Activated naive CD4-positive, alpha-beta T cell treated with anti-CD3 and anti-CD28 coated beads, Interleukin-2, amount 10 ng/mL, durations not matched to agents 7 days and 5 days (primary cell): ENCODE measurements around the gene CDC42SE1.

Experiments used
- CTCF ChIA-PET: fragments of 350-600 bp; sonication (Branson Sonifier 250); formaldehyde crosslinking; loops from one replicate; lab custom pipeline; 2021; ENCODE audit warnings: antibody characterized with exemption; lab: Charles Lee
- DNase-seq: peaks from one replicate; pipeline ENCODE4 v3.0.0-alpha.2; 2020
- H3K27ac Mint-ChIP-seq: one replicate; pipeline ENCODE4 v1.8.0; 2021; ENCODE audit warnings: mild to moderate bottlenecking, moderate library complexity, mixed read lengths
- H3K27me3 Mint-ChIP-seq: one replicate; pipeline ENCODE4 v1.8.0; 2021; ENCODE audit warnings: mild to moderate bottlenecking, mixed read lengths
- H3K36me3 Mint-ChIP-seq: one replicate; pipeline ENCODE4 v1.8.0; 2021; ENCODE audit warnings: mixed read lengths
- H3K4me1 Mint-ChIP-seq: one replicate; pipeline ENCODE4 v1.8.0; 2021; ENCODE audit warnings: mixed read lengths
- H3K4me3 Mint-ChIP-seq: one replicate; pipeline ENCODE4 v1.8.0; 2021; ENCODE audit warnings: mild to moderate bottlenecking, moderate library complexity, mixed read lengths
- H3K9me3 Mint-ChIP-seq: one replicate; pipeline ENCODE4 v1.8.0; 2021; ENCODE audit warnings: mixed read lengths

Gene CDC42SE1

GRCh38 chr1:151047925-151048644 lies 11.3 kb downstream of the CDC42SE1 start:
- H3K27ac Mint-ChIP-seq: peak overlapping the region; percentile 76
- H3K4me3 Mint-ChIP-seq: peak overlapping the region; percentile 77
- CTCF ChIA-PET: interaction anchor here (0.6 to 4.6 kb wide), 13 partner anchors 9 to 293 kb away, joined by 3 to 22 read pairs (median 3); partner anchors contain the start of genes CDC42SE1, MINDY1, MLLT11 and SETDB1
- no peaks in the 10 kb centered on the region for H3K27me3 Mint-ChIP-seq
- H3K9me3 Mint-ChIP-seq: no peaks in the 10 kb centered on the region
- peaks cover 25% of the 10 kb centered on the region for H3K36me3 Mint-ChIP-seq
- peak; percentile 75 for DNase-seq
- H3K4me1 Mint-ChIP-seq: peaks cover 73% of the 10 kb centered on the region

GRCh38 chr1:151047591-151047924 lies 11.9 kb downstream of the CDC42SE1 start, which contains the start of gene C1orf56:
Gene C1orf56 (plus strand): TSS chr1:151047751. CDS start chr1:151047848, 97 bp downstream.
- Mint-ChIP-seq H3K36me3 (peaks cover 20% of the 10 kb centered on the region), H3K27ac (peak within 1 kb of the TSS; percentile 76), H3K9me3 (no peaks in the 10 kb centered on the region), H3K4me1 (peaks cover 73% of the 10 kb centered on the region), H3K4me3 (peak within 1 kb of the TSS; percentile 77), H3K27me3 (no peaks in the 10 kb centered on the region)
- peak; percentile 72 for DNase-seq
- CTCF ChIA-PET: interaction anchor here (0.9 to 4.6 kb wide), 10 partner anchors 10 to 109 kb away, joined by 3 to 22 read pairs (median 4); partner anchors contain the start of genes CDC42SE1, MINDY1, MLLT11 and TNFAIP8L2

GRCh38 chr1:151043163-151043562 lies 16.3 kb downstream of the CDC42SE1 start:
- CTCF ChIA-PET: interaction anchor here (1.0 to 1.4 kb wide), 4 partner anchors 17 to 29 kb away, joined by 3 to 4 read pairs (median 3); partner anchors contain the start of gene GABPB2
- peak; percentile 27 for DNase-seq
- H3K36me3 Mint-ChIP-seq: peaks cover 3% of the 10 kb centered on the region
- H3K9me3 Mint-ChIP-seq: no peaks in the 10 kb centered on the region
- no peak overlapping the region for H3K4me3 Mint-ChIP-seq
- peaks cover 34% of the 10 kb centered on the region for H3K4me1 Mint-ChIP-seq
- H3K27me3 Mint-ChIP-seq: no peaks in the 10 kb centered on the region
- no peak overlapping the region for H3K27ac Mint-ChIP-seq

- Mint-ChIP-seq H3K36me3 (peaks cover 12% of the 10 kb centered on the region), H3K4me1 (peaks cover 18% of the 10 kb centered on the region), H3K4me3 (no peak overlapping the region), H3K27me3 (no peaks in the 10 kb centered on the region), H3K9me3 (no peaks in the 10 kb centered on the region), H3K27ac (no peak overlapping the region)
- no peak for DNase-seq
- CTCF ChIA-PET: interaction anchor here (1.2 kb wide), 1 partner anchor 9 kb away, joined by 4 read pairs; no protein-coding TSS in a partner anchor
These were observed 19.9 kb downstream of the CDC42SE1 start for GRCh38 chr1:151039521-151039920.

GRCh38 chr1:151037032-151037431 lies 22.4 kb downstream of the CDC42SE1 start:
- Mint-ChIP-seq H3K27ac (no peak overlapping the region), H3K4me3 (no peak overlapping the region), H3K9me3 (no peaks in the 10 kb centered on the region), H3K27me3 (no peaks in the 10 kb centered on the region), H3K36me3 (peaks cover 23% of the 10 kb centered on the region), H3K4me1 (peaks cover 5% of the 10 kb centered on the region)
- DNase-seq: no peak
- CTCF ChIA-PET: interaction anchor here (3.3 kb wide), 1 partner anchor 12 kb away, joined by 16 read pairs; no protein-coding TSS in a partner anchor

GRCh38 chr1:151036356-151036755 lies 23.1 kb downstream of the CDC42SE1 start, which contains the start of gene BNIPL:
Gene BNIPL (plus strand): TSS chr1:151036586. CDS start chr1:151036726, 140 bp downstream.
- H3K4me1 Mint-ChIP-seq: peaks cover 5% of the 10 kb centered on the region
- H3K36me3 Mint-ChIP-seq: peaks cover 25% of the 10 kb centered on the region
- CTCF ChIA-PET: interaction anchor here (3.3 kb wide), 1 partner anchor 11 kb away, joined by 16 read pairs; no protein-coding TSS in a partner anchor
- no peak within 1 kb of the TSS for H3K4me3 Mint-ChIP-seq
- H3K27me3 Mint-ChIP-seq: no peaks in the 10 kb centered on the region
- H3K9me3 Mint-ChIP-seq: no peaks in the 10 kb centered on the region
- DNase-seq: no peak
- H3K27ac Mint-ChIP-seq: no peak within 1 kb of the TSS

- H3K27me3 Mint-ChIP-seq: no peaks in the 10 kb centered on the region
- no peak for DNase-seq
- H3K36me3 Mint-ChIP-seq: peaks cover 30% of the 10 kb centered on the region
- H3K4me1 Mint-ChIP-seq: peaks cover 5% of the 10 kb centered on the region
- H3K27ac Mint-ChIP-seq: no peak overlapping the region
- H3K4me3 Mint-ChIP-seq: no peak overlapping the region
- CTCF ChIA-PET: no interaction called here
- no peaks in the 10 kb centered on the region for H3K9me3 Mint-ChIP-seq
These were observed 24.3 kb downstream of the CDC42SE1 start for GRCh38 chr1:151035167-151035566.

GRCh38 chr1:151032164-151032563 lies 27.3 kb downstream of the CDC42SE1 start:
- Mint-ChIP-seq H3K4me1 (peaks cover 5% of the 10 kb centered on the region), H3K27ac (no peak overlapping the region), H3K36me3 (peaks cover 42% of the 10 kb centered on the region), H3K9me3 (no peaks in the 10 kb centered on the region), H3K4me3 (no peak overlapping the region), H3K27me3 (no peaks in the 10 kb centered on the region)
- CTCF ChIA-PET: interaction anchor here (0.9 kb wide), 1 partner anchor 16 kb away, joined by 3 read pairs; the partner anchor contains the start of gene C1orf56
- no peak for DNase-seq

- peaks cover 6% of the 10 kb centered on the region for H3K4me1 Mint-ChIP-seq
- DNase-seq: no peak
- no peak overlapping the region for H3K4me3 Mint-ChIP-seq
- CTCF ChIA-PET: interaction anchor here (0.6 to 4.7 kb wide), 7 partner anchors 11 to 73 kb away, joined by 3 to 41 read pairs (median 4); partner anchors contain the start of genes BNIPL, C1orf56, CDC42SE1 and MLLT11
- H3K36me3 Mint-ChIP-seq: peaks cover 30% of the 10 kb centered on the region
- H3K27me3 Mint-ChIP-seq: no peaks in the 10 kb centered on the region
- H3K9me3 Mint-ChIP-seq: no peaks in the 10 kb centered on the region
- H3K27ac Mint-ChIP-seq: peak overlapping the region; percentile 26
These were observed 33.0 kb downstream of the CDC42SE1 start for GRCh38 chr1:151026460-151026859.

- DNase-seq: peak; percentile 92
- Mint-ChIP-seq H3K27ac (peak overlapping the region; percentile 30), H3K36me3 (peaks cover 22% of the 10 kb centered on the region), H3K4me1 (peaks cover 6% of the 10 kb centered on the region), H3K4me3 (peak overlapping the region; percentile 8), H3K9me3 (no peaks in the 10 kb centered on the region), H3K27me3 (no peaks in the 10 kb centered on the region)
- CTCF ChIA-PET: interaction anchor here (0.6 to 4.7 kb wide), 25 partner anchors 8 to 227 kb away, joined by 3 to 41 read pairs (median 4); partner anchors contain the start of genes BNIPL, C1orf56, CDC42SE1 and LYSMD1
These were observed 34.8 kb downstream of the CDC42SE1 start for GRCh38 chr1:151024540-151025146.

- no peaks in the 10 kb centered on the region for H3K27me3 Mint-ChIP-seq
- peaks cover 21% of the 10 kb centered on the region for H3K36me3 Mint-ChIP-seq
- CTCF ChIA-PET: interaction anchor here (0.6 to 1.5 kb wide), 3 partner anchors 11 to 94 kb away, joined by 3 to 9 read pairs (median 4); partner anchors contain the start of gene C1orf56
- H3K4me1 Mint-ChIP-seq: peaks cover 42% of the 10 kb centered on the region
- no peaks in the 10 kb centered on the region for H3K9me3 Mint-ChIP-seq
- no peak overlapping the region for H3K4me3 Mint-ChIP-seq
- no peak for DNase-seq
- H3K27ac Mint-ChIP-seq: no peak overlapping the region
These were observed 45.9 kb downstream of the CDC42SE1 start for GRCh38 chr1:151013518-151013917.

- Mint-ChIP-seq H3K4me3 (no peak overlapping the region), H3K4me1 (peaks cover 48% of the 10 kb centered on the region), H3K9me3 (no peaks in the 10 kb centered on the region), H3K27me3 (no peaks in the 10 kb centered on the region), H3K27ac (no peak overlapping the region), H3K36me3 (peaks cover 18% of the 10 kb centered on the region)
- CTCF ChIA-PET: interaction anchor here (0.6 to 1.5 kb wide), 3 partner anchors 12 to 94 kb away, joined by 3 to 9 read pairs (median 4); partner anchors contain the start of gene C1orf56
- no peak for DNase-seq
These were observed 46.5 kb downstream of the CDC42SE1 start for GRCh38 chr1:151012684-151013471.

GRCh38 chr1:151011154-151011850 lies 48.1 kb downstream of the CDC42SE1 start:
- H3K4me3 Mint-ChIP-seq: no peak overlapping the region
- no peak for DNase-seq
- no peaks in the 10 kb centered on the region for H3K9me3 Mint-ChIP-seq
- H3K4me1 Mint-ChIP-seq: peaks cover 64% of the 10 kb centered on the region
- peaks cover 16% of the 10 kb centered on the region for H3K36me3 Mint-ChIP-seq
- H3K27ac Mint-ChIP-seq: no peak overlapping the region
- no peaks in the 10 kb centered on the region for H3K27me3 Mint-ChIP-seq
- CTCF ChIA-PET: interaction anchor here (0.7 to 1.6 kb wide), 2 partner anchors 13 to 15 kb away, joined by 3 read pairs; no protein-coding TSS in a partner anchor
